Activated T-cell treated with anti-CD3 and anti-CD28 coated beads for 1 hour (primary cell): ENCODE results near the gene TOLLIP.

Experiments used
- DNase-seq: peaks from one replicate; pipeline ENCODE4 v3.0.0-alpha.2; 2020; ENCODE audit warnings: low read depth

Gene TOLLIP

DNA sequence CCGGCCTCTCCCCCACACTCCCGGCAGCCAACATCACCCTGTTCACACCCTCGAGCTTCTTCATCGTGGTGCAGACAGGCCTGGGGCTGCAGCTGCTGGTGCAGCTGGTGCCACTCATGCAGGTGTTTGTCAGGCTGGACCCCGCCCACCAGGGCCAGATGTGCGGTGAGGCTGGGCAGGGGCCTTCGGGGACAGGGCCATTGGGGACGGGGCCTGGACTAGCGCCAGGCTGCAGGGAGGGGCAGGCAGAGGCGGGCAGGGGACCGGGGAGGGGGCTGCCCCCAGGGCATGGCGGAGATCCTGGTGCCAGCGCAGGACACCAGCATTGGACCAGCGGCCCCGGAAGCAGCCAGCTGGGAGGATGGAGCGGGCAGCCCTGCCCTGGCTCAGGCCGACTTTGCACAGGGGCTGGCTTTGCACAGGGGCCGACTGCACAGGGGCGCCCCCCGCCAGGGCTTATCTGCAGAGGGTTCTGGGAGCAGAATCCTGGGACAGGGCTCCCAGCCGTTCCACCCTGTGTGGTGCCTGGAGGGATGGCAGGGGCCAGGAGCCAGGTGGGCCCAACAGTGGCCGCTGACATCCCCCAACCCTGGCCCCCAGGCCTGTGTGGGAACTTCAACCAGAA is 77.9 kb downstream of the TOLLIP start:
- DNase-seq, result no peak

- no peak for DNase-seq
Measured at GRCh38 chr11:1230456-1231395, 78.7 kb downstream of the TOLLIP start.

GRCh38 chr11:1230121-1230455 is 79.3 kb downstream of the TOLLIP start:
- DNase-seq, result no peak

DNA sequence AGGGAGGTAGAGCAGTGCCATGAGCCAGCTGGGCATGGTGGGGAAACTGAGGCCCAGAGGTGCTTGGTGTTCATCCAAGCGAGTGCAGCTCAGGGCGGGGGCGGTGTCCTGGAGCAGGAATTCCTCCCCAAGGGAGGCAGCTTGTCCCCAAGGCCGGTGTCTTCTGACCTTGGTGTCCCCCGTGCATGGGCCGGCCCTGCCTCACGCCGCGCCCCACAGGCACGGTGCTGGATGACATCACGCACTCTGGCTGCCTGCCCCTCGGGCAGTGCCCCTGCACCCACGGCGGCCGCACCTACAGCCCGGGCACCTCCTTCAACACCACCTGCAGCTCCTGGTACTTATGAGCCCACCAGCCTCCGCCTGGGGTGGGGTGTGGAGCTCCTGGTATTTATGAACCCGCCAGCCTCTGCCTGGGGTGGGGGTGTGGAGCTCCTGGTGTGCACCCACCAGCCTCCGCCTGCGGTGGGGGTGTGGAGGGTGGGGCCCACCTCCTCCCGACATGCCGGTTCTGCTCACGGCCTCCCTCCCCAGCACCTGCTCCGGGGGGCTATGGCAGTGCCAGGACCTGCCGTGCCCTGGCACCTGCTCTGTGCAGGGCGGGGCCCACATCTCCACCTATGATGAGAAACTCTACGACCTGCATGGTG is 79.8 kb downstream of the TOLLIP start:
- no peak for DNase-seq

DNA sequence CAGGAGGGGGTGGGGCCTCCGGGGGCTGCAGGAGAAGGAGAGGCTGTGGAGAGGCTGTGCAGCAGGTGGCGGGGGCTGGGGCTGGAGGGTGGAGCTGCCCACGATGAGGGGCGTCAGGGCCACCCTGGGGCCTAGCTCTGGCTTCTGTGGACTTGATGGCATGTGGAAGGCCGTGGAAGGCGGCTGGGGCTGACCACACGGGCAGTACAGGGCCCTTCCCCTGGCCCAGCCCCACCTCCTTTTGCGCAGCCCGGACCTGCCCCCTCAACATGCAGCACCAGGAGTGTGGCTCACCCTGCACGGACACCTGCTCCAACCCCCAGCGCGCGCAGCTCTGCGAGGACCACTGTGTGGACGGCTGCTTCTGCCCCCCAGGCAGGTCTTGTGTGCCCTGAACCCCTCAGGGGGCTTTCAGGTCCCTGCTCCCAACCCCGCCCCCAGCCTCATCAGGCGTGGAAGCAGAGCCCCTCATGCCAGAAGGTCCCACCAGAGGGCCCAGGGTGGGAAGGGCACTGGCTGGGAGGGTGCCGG is 80.4 kb downstream of the TOLLIP start:
- DNase-seq, result no peak

GRCh38 chr11:1228101-1228821 is 81.2 kb downstream of the TOLLIP start:
- DNase-seq, result no peak

GRCh38 chr11:1227551-1228100 is 81.8 kb downstream of the TOLLIP start:
- no peak for DNase-seq

DNA sequence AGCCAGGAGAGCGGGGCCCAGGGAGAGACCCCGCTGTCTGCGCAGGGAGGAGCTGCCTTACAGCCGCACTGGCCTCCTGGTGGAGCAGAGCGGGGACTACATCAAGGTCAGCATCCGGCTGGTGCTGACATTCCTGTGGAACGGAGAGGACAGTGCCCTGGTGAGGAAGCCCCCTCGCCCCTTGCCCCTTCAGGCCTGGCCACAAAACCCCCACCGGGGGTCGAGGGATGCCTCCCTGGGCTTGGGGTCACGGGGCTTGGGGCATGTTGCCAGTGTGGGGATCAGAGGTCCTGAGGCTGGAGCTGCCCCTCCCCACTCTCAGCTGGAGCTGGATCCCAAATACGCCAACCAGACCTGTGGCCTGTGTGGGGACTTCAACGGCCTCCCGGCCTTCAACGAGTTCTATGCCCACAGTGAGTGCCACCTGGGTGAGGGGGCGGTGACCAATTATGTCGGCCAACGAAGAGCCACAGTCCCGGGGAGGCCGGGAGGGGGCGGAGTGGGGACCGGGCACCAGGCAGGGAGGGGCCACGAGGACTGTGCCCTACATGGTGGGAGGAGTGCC is 82.4 kb downstream of the TOLLIP start:
- DNase-seq, result no peak

- DNase-seq, result no peak
Measured at GRCh38 chr11:1226226-1226985, 83.0 kb downstream of the TOLLIP start.

- no peak for DNase-seq
Measured at GRCh38 chr11:1225386-1226225, 83.8 kb downstream of the TOLLIP start.

DNA sequence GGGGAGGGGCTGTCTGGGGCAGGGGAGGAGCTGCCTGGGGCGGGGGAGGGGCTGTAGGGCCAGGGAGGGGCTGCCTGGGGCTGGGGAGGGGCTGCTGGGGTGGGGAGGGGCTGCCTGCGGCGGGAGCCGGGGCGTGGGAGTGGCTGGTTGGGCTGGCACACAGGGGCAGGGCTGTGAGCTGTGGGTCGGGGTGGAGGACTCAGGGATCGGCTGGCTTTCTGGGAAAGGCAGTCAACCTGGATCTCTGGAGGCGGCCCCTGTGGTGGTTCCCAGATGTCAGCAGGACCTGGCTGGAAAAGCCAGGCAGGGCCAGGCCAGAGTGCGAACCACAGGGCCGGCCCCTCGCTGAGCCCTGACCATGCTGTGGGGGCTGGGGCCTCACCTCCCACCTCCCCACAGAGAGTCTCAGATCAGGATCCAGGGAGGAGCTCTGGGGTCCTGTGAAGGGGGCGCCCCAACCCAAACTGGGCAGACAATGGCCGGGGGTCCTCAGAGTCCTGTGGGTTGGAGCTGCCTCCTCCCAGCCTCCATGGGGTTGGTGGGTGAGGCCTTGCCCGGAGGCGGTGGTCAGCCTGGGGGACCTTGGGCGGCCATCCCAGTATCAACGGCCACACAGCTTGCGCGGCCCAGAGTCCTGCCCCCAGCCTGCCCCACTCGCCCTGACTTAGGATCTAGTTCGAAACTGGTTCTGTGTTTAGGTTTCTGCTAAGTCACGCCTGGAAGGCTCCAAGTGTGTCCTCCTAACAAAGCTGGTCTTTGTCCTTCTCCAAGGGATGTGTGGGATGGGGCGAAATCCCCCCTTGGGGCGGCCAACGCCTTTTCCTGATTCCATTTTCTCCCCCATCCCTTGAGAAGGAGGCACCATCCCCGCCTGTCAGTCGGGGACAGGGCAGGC is 84.7 kb downstream of the TOLLIP start:
- no peak for DNase-seq
